Smooth muscle cell (in vitro differentiated cells): Measurements from ENCODE around the gene RSKR. TPM values are rescaled to one million over a fixed set of nuclear protein-coding genes. Genes with fewer than 3 reads are reported as not detected.

Source experiments
- DNase-seq: peaks from one replicate; lab custom pipeline; 2025; ENCODE audit not compliant: unreplicated experiment; lab: John Stamatoyannopoulos, UW
- H2AFZ ChIP-seq: fragments of 200-600 bp; sonication (generic); 2 replicates; pipeline ENCODE4 v1.6.0; 2016; ENCODE audit warnings: antibody characterized with exemption, low read depth, mild to moderate bottlenecking
- H3F3A ChIP-seq: fragments of 200-600 bp; sonication (generic); 2 replicates; pipeline ENCODE4 v1.6.0; 2017; ENCODE audit warnings: antibody characterized with exemption, low read depth
- H3K27ac ChIP-seq: fragments of 200-600 bp; sonication (generic); 2 replicates; pipeline ENCODE4 v1.5.1; 2016; ENCODE audit warnings: low read depth, mild to moderate bottlenecking
- H3K27me3 ChIP-seq: fragments of 200-600 bp; sonication (generic); 2 replicates; pipeline ENCODE4 v1.6.1; 2016; ENCODE audit warnings: low read depth, mild to moderate bottlenecking
- H3K36me3 ChIP-seq: fragments of 200-600 bp; sonication (generic); 2 replicates; pipeline ENCODE4 v1.5.1; 2016; ENCODE audit warnings: low read depth
- H3K4me1 ChIP-seq: fragments of 200-600 bp; sonication (generic); 2 replicates; pipeline ENCODE4 v1.5.1; 2016; ENCODE audit warnings: low read depth
- H3K4me2 ChIP-seq: fragments of 200-600 bp; sonication (generic); 2 replicates; pipeline ENCODE4 v1.6.0; 2016; ENCODE audit warnings: mild to moderate bottlenecking
- H3K4me3 ChIP-seq: fragments of 200-600 bp; sonication (generic); 2 replicates; pipeline ENCODE4 v1.5.1; 2016; ENCODE audit warnings: mild to moderate bottlenecking
- H3K79me2 ChIP-seq: fragments of 200-600 bp; sonication (generic); 2 replicates; pipeline ENCODE4 v1.6.0; 2016; ENCODE audit warnings: low read depth, mild to moderate bottlenecking
- H3K9ac ChIP-seq: fragments of 200-600 bp; sonication (generic); 2 replicates; pipeline ENCODE4 v1.6.0; 2016; ENCODE audit warnings: low read depth
- H3K9me3 ChIP-seq: fragments of 200-600 bp; sonication (generic); replicated peaks from 2 replicates; pipeline ENCODE4 v1.5.1; 2016; ENCODE audit warnings: low read depth
- H4K20me1 ChIP-seq: fragments of 200-600 bp; sonication (generic); 2 replicates; pipeline ENCODE4 v1.6.0; 2016; ENCODE audit warnings: low read depth
- WGBS: methylation state at CpG from one replicate; pipeline ENCODE4 v1.1.7; 2016; ENCODE audit warnings: low lambda C conversion rate; 5-methylcytosine and 5-hydroxymethylcytosine counted together
- polyA plus RNA-seq: library from polyadenylated mRNA; unstranded; fragments of >200 nt; fragmentation: Nextera tagmentation; extraction: Ambion mirVana; gene quantifications from 2 replicates; pipeline ENCODE4 v1.2.1, GENCODE V29; 2016
- total RNA-seq: library from RNA; depleted of rRNA; stranded (reverse); fragments of >200 nt; gene quantifications from 2 replicates; pipeline ENCODE4 v1.2.3, GENCODE V29; 2014
- TF ChIP-seq, protein P1 (sequence below): fragments of 200-600 bp; sonication (generic); IDR thresholded peaks from 2 replicates; pipeline ENCODE4 v1.5.1; 2017; ENCODE audit warnings: borderline replicate concordance, mild to moderate bottlenecking, antibody characterized with exemption; ENCODE audit not compliant: insufficient read depth, poor library complexity, severe bottlenecking

Gene RSKR
- total and polyA plus RNA-seq, 2 experiments from 2014 or later, result 2.0 to 3.8 TPM

GRCh38 chr17:28570716-28571360 lies 43.1 kb downstream of the RSKR start:
- H3K36me3 ChIP-seq, result no peaks in the 10 kb centered on the region
- DNase-seq, result no peak

DNA sequence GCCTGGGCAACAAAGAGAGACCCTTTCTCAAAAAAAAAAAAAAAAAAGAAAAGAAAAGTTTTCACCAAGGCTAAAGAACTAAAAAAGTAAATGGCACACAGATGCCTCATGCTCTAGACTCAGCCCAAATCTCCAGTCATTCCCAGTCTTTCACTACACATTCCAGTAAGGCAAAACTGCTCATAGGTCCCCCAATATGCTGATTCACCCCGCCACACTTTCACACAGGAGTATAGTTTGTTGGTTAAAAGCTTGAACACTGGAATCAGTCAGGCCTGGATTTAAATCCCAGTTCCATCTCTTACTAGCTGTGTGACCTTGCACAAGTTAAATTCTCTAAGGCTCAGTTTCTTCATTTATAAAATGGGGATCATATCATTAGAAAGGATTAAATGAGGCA lies 44.5 kb downstream of the RSKR start:
- no peaks in the 10 kb centered on the region for H3F3A ChIP-seq
- H4K20me1 ChIP-seq, result peaks cover 15% of the 10 kb centered on the region
- 100% methylated on average over 1 of the region's 1 CpG for WGBS
- H3K4me1 ChIP-seq, result peaks cover 6% of the 10 kb centered on the region
- no peak overlapping the region for H3K27ac ChIP-seq
- H2AFZ ChIP-seq, result no peak overlapping the region
- H3K36me3 ChIP-seq, result no peaks in the 10 kb centered on the region
- no peaks in the 10 kb centered on the region for H3K27me3 ChIP-seq
- no peak overlapping the region for H3K4me3 ChIP-seq
- no peaks in the 10 kb centered on the region for H3K9me3 ChIP-seq
- DNase-seq, result no peak
- no peak overlapping the region for H3K4me2 ChIP-seq
- H3K9ac ChIP-seq, result no peak overlapping the region
- peaks cover 33% of the 10 kb centered on the region for H3K79me2 ChIP-seq
- TF ChIP-seq, protein P1, sequence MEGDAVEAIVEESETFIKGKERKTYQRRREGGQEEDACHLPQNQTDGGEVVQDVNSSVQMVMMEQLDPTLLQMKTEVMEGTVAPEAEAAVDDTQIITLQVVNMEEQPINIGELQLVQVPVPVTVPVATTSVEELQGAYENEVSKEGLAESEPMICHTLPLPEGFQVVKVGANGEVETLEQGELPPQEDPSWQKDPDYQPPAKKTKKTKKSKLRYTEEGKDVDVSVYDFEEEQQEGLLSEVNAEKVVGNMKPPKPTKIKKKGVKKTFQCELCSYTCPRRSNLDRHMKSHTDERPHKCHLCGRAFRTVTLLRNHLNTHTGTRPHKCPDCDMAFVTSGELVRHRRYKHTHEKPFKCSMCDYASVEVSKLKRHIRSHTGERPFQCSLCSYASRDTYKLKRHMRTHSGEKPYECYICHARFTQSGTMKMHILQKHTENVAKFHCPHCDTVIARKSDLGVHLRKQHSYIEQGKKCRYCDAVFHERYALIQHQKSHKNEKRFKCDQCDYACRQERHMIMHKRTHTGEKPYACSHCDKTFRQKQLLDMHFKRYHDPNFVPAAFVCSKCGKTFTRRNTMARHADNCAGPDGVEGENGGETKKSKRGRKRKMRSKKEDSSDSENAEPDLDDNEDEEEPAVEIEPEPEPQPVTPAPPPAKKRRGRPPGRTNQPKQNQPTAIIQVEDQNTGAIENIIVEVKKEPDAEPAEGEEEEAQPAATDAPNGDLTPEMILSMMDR, result no peak

More at GRCh38 chr17:28570716-28571360, 43.1 kb downstream of the RSKR start:
- Histone ChIP-seq H4K20me1 (peaks cover 8% of the 10 kb centered on the region), H3K27me3 (no peaks in the 10 kb centered on the region), H3K4me3 (peak overlapping the region; percentile 88), H3K9me3 (no peaks in the 10 kb centered on the region), H3K9ac (peak overlapping the region; percentile 80), H3K4me1 (peaks cover 7% of the 10 kb centered on the region), H2AFZ (peak overlapping the region; percentile 87), H3K79me2 (peaks cover 30% of the 10 kb centered on the region), H3F3A (no peaks in the 10 kb centered on the region), H3K27ac (no peak overlapping the region), H3K4me2 (peak overlapping the region; percentile 97)
- TF ChIP-seq, protein P1, result no peak
- WGBS, result 2% methylated on average over 35 of the region's 39 CpGs

DNA sequence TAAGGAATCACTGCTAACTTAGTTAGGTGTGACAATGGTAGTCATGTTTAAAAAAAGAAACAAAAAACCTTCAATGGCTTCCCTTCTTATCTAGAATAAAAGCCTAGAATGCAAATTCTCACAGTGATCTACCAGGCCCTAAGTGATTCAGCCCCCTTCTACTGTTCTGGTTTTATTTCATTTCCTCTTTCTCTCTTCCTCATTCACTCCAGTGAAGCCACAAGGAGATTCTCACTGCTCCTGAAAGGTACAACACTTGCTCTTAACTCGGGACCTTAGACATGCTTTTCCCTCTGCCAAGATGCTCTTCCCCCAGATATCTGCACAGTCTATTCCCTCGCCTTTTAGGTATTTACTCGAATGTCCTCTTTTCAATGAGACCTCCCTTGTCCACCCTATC lies 46.4 kb downstream of the RSKR start:
- Histone ChIP-seq H3K9me3 (no peaks in the 10 kb centered on the region), H3K79me2 (peaks cover 33% of the 10 kb centered on the region), H3K36me3 (no peaks in the 10 kb centered on the region), H3K4me3 (no peak overlapping the region), H3K4me1 (peaks cover 6% of the 10 kb centered on the region), H3K27me3 (no peaks in the 10 kb centered on the region), H3K9ac (no peak overlapping the region), H3K4me2 (no peak overlapping the region), H2AFZ (no peak overlapping the region), H3K27ac (no peak overlapping the region), H3F3A (no peaks in the 10 kb centered on the region), H4K20me1 (peaks cover 15% of the 10 kb centered on the region)
- DNase-seq, result no peak
- WGBS, result 91% methylated on average over 3 of the region's 3 CpGs
- TF ChIP-seq, protein P1, result no peak

DNA sequence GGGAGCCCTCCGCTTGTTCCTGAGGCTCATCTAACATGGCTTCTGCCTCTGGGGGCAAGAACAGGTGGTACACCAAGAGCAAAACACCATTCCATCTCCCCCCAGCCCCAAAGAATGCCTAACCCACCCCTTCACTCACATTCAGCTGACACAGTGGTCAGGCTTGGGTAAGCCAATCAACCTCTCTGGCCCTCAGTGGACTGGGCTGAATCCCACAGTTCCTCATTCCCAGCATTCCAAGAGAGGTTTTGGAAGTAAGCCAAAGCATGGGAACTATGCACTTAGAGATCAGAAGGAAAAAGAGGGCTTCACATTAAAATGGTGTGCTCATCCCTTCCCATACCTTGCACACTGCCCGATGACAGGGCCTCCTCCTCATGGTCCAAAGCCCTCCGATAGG lies 50.5 kb downstream of the RSKR start:
- 96% methylated on average over 3 of the region's 3 CpGs for WGBS
- H3K4me3 ChIP-seq, result no peak overlapping the region
- no peak overlapping the region for H3K4me2 ChIP-seq
- H3K36me3 ChIP-seq, result no peaks in the 10 kb centered on the region
- no peaks in the 10 kb centered on the region for H3F3A ChIP-seq
- no peak overlapping the region for H3K9ac ChIP-seq
- no peaks in the 10 kb centered on the region for H3K9me3 ChIP-seq
- TF ChIP-seq, protein P1, result no peak
- peaks cover 9% of the 10 kb centered on the region for H3K79me2 ChIP-seq
- H3K27ac ChIP-seq, result no peak overlapping the region
- no peak for DNase-seq
- H2AFZ ChIP-seq, result no peak overlapping the region
- H4K20me1 ChIP-seq, result peaks cover 12% of the 10 kb centered on the region
- H3K27me3 ChIP-seq, result no peaks in the 10 kb centered on the region
- H3K4me1 ChIP-seq, result no peaks in the 10 kb centered on the region
